Epithelial cell of proximal tubule (primary cell): ENCODE data around the gene ALDH8A1. TPM values are rescaled to one million over a fixed set of nuclear protein-coding genes. Genes with fewer than 3 reads are reported as not detected.

Experiments used
- DNase-seq: peaks from one replicate; pipeline ENCODE4 v3.0.0-alpha.2; 2011; ENCODE audit warnings: low read depth
- H3K4me3 ChIP-seq: 2 replicates; pipeline ENCODE4 v1.5.1; 2011; ENCODE audit warnings: low read depth, mild to moderate bottlenecking, low read length
- CTCF ChIP-seq: conservative IDR thresholded peaks from 2 replicates; pipeline ENCODE4 v1.5.1; 2012; ENCODE audit warnings: low read depth, mild to moderate bottlenecking, low read length
- total RNA-seq: library from RNA; depleted of rRNA; stranded (reverse); fragments of >200 nt; gene quantifications from 2 replicates; pipeline ENCODE4 v1.2.3, GENCODE V29; 2015

Gene ALDH8A1
- total RNA-seq, 1 donor from 2014 or later: 0.40 TPM

- no peak for DNase-seq
- TF ChIP-seq CTCF: no peak
- H3K4me3 ChIP-seq: no peak overlapping the region
These were observed 55.1 kb downstream of the ALDH8A1 start for GRCh38 chr6:134894800-134895199.

GRCh38 chr6:134892362-134892761 is 57.5 kb downstream of the ALDH8A1 start:
- no peak for DNase-seq
- TF ChIP-seq CTCF: no peak
- H3K4me3 ChIP-seq: no peak overlapping the region

GRCh38 chr6:134891633-134892032 is 58.3 kb downstream of the ALDH8A1 start:
- DNase-seq: no peak
- H3K4me3 ChIP-seq: no peak overlapping the region
- TF ChIP-seq CTCF: no peak

- TF ChIP-seq CTCF: no peak
- DNase-seq: no peak
- H3K4me3 ChIP-seq: no peak overlapping the region
These were observed 61.6 kb downstream of the ALDH8A1 start for GRCh38 chr6:134888316-134888715.

GRCh38 chr6:134884752-134885151 is 65.1 kb downstream of the ALDH8A1 start:
- TF ChIP-seq CTCF: no peak
- no peak for DNase-seq
- no peak overlapping the region for H3K4me3 ChIP-seq

- TF ChIP-seq CTCF: no peak
- no peak overlapping the region for H3K4me3 ChIP-seq
- no peak for DNase-seq
These were observed 66.6 kb downstream of the ALDH8A1 start for GRCh38 chr6:134883314-134883713.

- peak; percentile 99 for TF ChIP-seq CTCF
- no peak overlapping the region for H3K4me3 ChIP-seq
- DNase-seq: peak; percentile 35
These were observed 67.4 kb downstream of the ALDH8A1 start for GRCh38 chr6:134882426-134883038.
